Measurements from ENCODE around the gene MAGEL2. TPM values are rescaled to one million over a fixed set of nuclear protein-coding genes. Genes with fewer than 3 reads are reported as not detected.

Gene MAGEL2
- total RNA-seq, 2 donors from 2014 or later = 0.26 to 2.0 TPM

DNA sequence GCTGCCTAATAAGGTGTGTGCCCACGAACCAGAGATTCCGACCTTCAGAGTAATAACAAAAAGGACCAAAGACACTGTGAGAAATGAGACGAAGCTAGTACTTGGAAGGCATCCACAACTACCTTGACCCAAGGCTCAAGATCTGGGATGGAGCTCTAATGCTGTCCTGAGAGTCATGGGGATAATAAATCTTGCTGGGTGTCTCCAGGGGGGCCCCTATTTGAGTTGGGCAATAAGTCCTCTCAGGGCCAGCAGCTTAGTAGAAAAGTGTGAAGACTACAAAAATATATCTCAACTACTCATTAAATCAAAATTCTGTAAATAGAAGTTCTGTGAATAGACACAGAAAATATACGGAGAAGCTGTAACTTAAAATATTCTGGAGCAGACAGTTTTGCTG is 42.3 kb upstream of the MAGEL2 start:
- Histone ChIP-seq H3K27ac (peak overlapping the region in 2 of 4 donors; percentile 43 to 54), H3K27me3 (no peaks in the 10 kb centered on the region), H3K36me3 (replicated peaks in 1 of 2; ENCODE audit: insufficient read depth in 1 of 2, low read depth in 2 of 2) (no peaks in the 10 kb centered on the region), H3K4me1 (peaks cover 23% of the 10 kb centered on the region), H3K4me3 (no peak overlapping the region), H3K9me3 (no peaks in the 10 kb centered on the region)
- intact Hi-C loops (cut with DNase I) = no loop called here
- WGBS, 2 donors = 50 to 55% methylated on average over 4 of the region's 4 CpGs
- TF ChIP-seq POLR2A (IDR thresholded peaks at IDR 0.05) = no peak
- TF ChIP-seq, protein P1, sequence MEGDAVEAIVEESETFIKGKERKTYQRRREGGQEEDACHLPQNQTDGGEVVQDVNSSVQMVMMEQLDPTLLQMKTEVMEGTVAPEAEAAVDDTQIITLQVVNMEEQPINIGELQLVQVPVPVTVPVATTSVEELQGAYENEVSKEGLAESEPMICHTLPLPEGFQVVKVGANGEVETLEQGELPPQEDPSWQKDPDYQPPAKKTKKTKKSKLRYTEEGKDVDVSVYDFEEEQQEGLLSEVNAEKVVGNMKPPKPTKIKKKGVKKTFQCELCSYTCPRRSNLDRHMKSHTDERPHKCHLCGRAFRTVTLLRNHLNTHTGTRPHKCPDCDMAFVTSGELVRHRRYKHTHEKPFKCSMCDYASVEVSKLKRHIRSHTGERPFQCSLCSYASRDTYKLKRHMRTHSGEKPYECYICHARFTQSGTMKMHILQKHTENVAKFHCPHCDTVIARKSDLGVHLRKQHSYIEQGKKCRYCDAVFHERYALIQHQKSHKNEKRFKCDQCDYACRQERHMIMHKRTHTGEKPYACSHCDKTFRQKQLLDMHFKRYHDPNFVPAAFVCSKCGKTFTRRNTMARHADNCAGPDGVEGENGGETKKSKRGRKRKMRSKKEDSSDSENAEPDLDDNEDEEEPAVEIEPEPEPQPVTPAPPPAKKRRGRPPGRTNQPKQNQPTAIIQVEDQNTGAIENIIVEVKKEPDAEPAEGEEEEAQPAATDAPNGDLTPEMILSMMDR (IDR thresholded peaks at IDR 0.05) = no peak
- no peak for DNase-seq
- no peak for ATAC-seq

DNA sequence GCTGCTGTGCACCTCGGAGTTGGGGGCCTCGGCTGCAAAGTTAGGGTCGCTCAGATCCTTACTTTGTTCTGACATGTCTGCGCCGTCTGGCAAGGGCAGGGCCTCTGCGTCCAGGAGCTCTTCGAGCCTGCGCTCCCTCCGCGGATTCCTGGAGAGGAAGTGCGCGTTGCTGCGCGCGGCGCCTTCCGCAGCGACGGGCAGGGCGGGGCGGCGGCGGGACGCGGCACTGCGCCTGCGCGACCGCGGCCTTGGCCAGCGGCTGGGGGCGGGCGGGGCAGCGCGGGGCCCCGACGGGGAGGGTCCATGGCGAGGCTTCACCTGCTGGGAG is 39.4 kb upstream of the MAGEL2 start, which contains the start of gene NDN:
Gene NDN (minus strand): TSS at position 163 of the 328 bp plus-strand sequence. CDS start 88 bp downstream, at position 75.
- WGBS, 2 donors = 4 to 16% methylated on average over 7 to 14 of the region's 38 CpGs
- peak within 1 kb of the TSS in 1 of 4 donors; percentile 12 for H3K27ac ChIP-seq
- H3K9me3 ChIP-seq = no peaks in the 10 kb centered on the region
- peak; percentile 79 for ATAC-seq
- H3K4me1 ChIP-seq = peaks cover 23% of the 10 kb centered on the region
- intact Hi-C loops (cut with DNase I) = no loop called here
- peak within 1 kb of the TSS in 1 of 2 donors; percentile 4 for H3K4me3 ChIP-seq
- peak; percentile 53 to 66 (median 58) for DNase-seq
- H3K36me3 ChIP-seq (replicated peaks in 1 of 2; ENCODE audit: insufficient read depth in 1 of 2, low read depth in 2 of 2) = no peaks in the 10 kb centered on the region
- no peaks in the 10 kb centered on the region for H3K27me3 ChIP-seq
- peak in 2 of 3 donors; percentile 44 to 54 for TF ChIP-seq POLR2A (IDR thresholded peaks at IDR 0.05)
- TF ChIP-seq, protein P1 (IDR thresholded peaks at IDR 0.05) = no peak

DNA sequence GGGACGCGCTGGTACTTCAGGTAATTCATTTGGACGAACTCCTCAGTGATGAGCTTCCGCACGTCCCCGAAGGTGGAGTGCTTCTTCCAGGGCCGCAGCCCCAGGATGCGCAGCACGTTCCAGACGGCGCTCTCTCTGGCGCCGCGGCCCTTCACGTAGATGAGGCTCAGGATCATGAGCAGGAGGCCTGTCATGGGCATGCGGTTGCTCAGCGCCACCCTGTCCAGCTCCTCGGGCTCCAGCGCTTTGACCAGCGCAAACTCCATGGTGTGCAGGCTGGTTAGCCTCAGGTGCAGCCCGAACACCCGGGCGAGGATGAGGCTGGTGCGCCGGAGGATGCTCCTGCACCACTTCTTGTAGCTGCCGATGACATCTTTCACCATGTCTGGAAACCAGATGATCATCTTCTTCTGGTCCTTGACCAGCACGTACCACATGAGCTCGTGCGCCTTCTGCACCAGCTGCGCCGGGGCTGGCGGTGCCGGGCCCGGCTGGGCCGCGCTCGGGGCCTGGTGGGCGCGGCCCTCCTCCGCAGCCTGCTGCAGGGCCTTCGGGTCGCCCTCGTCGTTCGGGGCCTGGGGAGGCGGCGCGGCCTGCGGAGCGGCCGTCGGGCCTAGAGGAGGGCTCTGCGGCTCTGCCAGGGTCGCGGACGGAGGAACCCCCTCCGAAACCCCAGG is 38.9 kb upstream of the MAGEL2 start:
- no peaks in the 10 kb centered on the region for H3K9me3 ChIP-seq
- peak overlapping the region in 1 of 4 donors; percentile 12 for H3K27ac ChIP-seq
- peak overlapping the region in 1 of 2 donors; percentile 4 for H3K4me3 ChIP-seq
- no peaks in the 10 kb centered on the region for H3K27me3 ChIP-seq
- 31% methylated on average over 47 of the region's 57 CpGs; no CpG with 5 or more reads in 1 of the 2 donors for WGBS, 2 donors
- TF ChIP-seq, protein P1 (IDR thresholded peaks at IDR 0.05) = no peak
- no peak for TF ChIP-seq POLR2A (IDR thresholded peaks at IDR 0.05)
- intact Hi-C loops (cut with DNase I) = no loop called here
- H3K4me1 ChIP-seq = peaks cover 23% of the 10 kb centered on the region
- peak; percentile 35 for ATAC-seq
- H3K36me3 ChIP-seq (replicated peaks in 1 of 2; ENCODE audit: insufficient read depth in 1 of 2, low read depth in 2 of 2) = no peaks in the 10 kb centered on the region
- peak in 3 of 4 donors; percentile 3 to 12 (median 7) for DNase-seq

DNA sequence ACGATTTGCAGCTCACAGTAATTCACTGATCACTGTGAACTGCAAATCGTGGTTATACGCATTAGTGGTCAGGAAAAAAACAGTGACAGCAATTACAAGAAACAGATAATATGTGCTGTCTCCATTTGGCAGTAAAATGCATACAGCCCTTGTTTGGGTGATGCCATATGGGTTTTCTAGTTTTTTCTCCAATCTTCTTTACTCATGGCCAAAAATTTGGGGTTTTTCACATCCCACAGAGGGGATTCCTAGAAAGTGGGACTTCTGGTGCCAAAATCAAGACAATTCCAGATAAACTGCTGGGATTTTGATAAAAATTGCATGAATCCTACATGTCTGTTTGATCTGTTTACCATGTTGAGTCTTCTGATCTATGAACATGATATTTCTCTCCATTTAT is 23.8 kb upstream of the MAGEL2 start:
- ATAC-seq (no peak), DNase-seq (no peak)
- H3K27ac ChIP-seq = no peak overlapping the region
- TF ChIP-seq, protein P1 (IDR thresholded peaks at IDR 0.05) = no peak
- TF ChIP-seq POLR2A (IDR thresholded peaks at IDR 0.05) = no peak
- intact Hi-C loops (cut with DNase I) = no loop called here
- H3K4me3 ChIP-seq = no peak overlapping the region
- no peaks in the 10 kb centered on the region for H3K27me3 ChIP-seq
- 50 to 53% methylated on average over 3 of the region's 3 CpGs for WGBS, 2 donors
- no peaks in the 10 kb centered on the region for H3K9me3 ChIP-seq
- no peaks in the 10 kb centered on the region for H3K36me3 ChIP-seq (replicated peaks in 1 of 2; ENCODE audit: insufficient read depth in 1 of 2, low read depth in 2 of 2)
- no peaks in the 10 kb centered on the region for H3K4me1 ChIP-seq

DNA sequence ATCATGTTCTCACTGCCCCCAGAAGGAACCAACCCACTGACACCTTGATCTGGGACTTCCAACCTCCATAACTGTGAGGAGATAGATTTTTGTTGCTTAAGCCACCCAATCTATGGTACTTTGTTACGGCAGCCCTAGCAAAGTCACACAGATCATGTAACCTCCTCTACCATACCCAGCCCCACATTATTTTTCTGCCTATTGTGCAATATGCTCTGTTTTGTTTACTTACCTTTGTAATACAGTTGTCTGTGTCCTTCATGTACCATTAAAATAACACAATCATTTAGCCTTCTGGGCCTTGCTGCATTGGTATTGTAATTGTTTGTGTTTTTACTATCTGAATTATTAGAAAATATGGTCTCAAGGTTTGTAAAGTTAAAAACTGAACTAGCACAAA is 23.3 kb upstream of the MAGEL2 start:
- intact Hi-C loops (cut with DNase I) = no loop called here
- no peak overlapping the region for H3K27ac ChIP-seq
- H3K36me3 ChIP-seq (replicated peaks in 1 of 2; ENCODE audit: insufficient read depth in 1 of 2, low read depth in 2 of 2) = no peaks in the 10 kb centered on the region
- no peaks in the 10 kb centered on the region for H3K4me1 ChIP-seq
- WGBS, 2 donors = 84 to 86% methylated on average over 1 of the region's 1 CpG
- ATAC-seq (no peak), DNase-seq (no peak)
- H3K27me3 ChIP-seq = no peaks in the 10 kb centered on the region
- H3K4me3 ChIP-seq = no peak overlapping the region
- no peaks in the 10 kb centered on the region for H3K9me3 ChIP-seq
- TF ChIP-seq, protein P1 (IDR thresholded peaks at IDR 0.05) = no peak
- TF ChIP-seq POLR2A (IDR thresholded peaks at IDR 0.05) = no peak

Measured in body of pancreas (tissue), 4 donors.